Measurements from ENCODE around the gene TFF3.

GRCh38 chr21:42280356-42281180 is 34.6 kb downstream of the TFF3 start:
- no peak for TF ChIP-seq POLR2A (IDR thresholded peaks at IDR 0.05; ENCODE audit: low read depth)
- TF ChIP-seq, protein P1, sequence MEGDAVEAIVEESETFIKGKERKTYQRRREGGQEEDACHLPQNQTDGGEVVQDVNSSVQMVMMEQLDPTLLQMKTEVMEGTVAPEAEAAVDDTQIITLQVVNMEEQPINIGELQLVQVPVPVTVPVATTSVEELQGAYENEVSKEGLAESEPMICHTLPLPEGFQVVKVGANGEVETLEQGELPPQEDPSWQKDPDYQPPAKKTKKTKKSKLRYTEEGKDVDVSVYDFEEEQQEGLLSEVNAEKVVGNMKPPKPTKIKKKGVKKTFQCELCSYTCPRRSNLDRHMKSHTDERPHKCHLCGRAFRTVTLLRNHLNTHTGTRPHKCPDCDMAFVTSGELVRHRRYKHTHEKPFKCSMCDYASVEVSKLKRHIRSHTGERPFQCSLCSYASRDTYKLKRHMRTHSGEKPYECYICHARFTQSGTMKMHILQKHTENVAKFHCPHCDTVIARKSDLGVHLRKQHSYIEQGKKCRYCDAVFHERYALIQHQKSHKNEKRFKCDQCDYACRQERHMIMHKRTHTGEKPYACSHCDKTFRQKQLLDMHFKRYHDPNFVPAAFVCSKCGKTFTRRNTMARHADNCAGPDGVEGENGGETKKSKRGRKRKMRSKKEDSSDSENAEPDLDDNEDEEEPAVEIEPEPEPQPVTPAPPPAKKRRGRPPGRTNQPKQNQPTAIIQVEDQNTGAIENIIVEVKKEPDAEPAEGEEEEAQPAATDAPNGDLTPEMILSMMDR (IDR thresholded peaks at IDR 0.05): no peak
- TF ChIP-seq POLR2AphosphoS5 (IDR thresholded peaks at IDR 0.05): no peak
- TF ChIP-seq EP300 (IDR thresholded peaks at IDR 0.05): no peak
